Gastroesophageal sphincter (tissue), 4 donors: ENCODE results near the gene TRAPPC6A. TPM values are rescaled to one million over a fixed set of nuclear protein-coding genes. Genes with fewer than 3 reads are reported as not detected.

Source experiments
- ATAC-seq: fragments of 150-250 bp; one replicate; pipeline ENCODE4 v1.9.1; 2016; ENCODE audit warnings: mild to moderate bottlenecking, moderate library complexity
- H3K27ac ChIP-seq, 4 donors: fragments of 200-600 bp; sonication (generic) in 3 of 4; 1 replicate in 3 of 4; 2 replicates in 1 of 4; pipeline ENCODE4 v1.5.1; 2016 to 2019
- H3K27me3 ChIP-seq: fragments of 200-600 bp; sonication (generic); one replicate; pipeline ENCODE4 v1.5.1; 2019
- H3K36me3 ChIP-seq, 2 donors: fragments of 200-600 bp; sonication (generic); one replicate each; pipeline ENCODE4 v1.5.1; 2019; ENCODE audit warnings: control low read depth in 1 of 2
- H3K4me1 ChIP-seq, 3 donors: fragments of 200-600 bp; sonication (generic); 1 replicate in 2 of 3; 2 replicates in 1 of 3; pipeline ENCODE4 v1.5.1; 2016 to 2019; ENCODE audit warnings: control low read depth in 2 of 3
- H3K4me3 ChIP-seq, 2 donors: fragments of 200-600 bp; sonication (generic); one replicate each; pipeline ENCODE4 v1.5.1; 2019; ENCODE audit warnings: mild to moderate bottlenecking in 1 of 2, moderate library complexity in 1 of 2
- H3K9me3 ChIP-seq, 3 donors: fragments of 200-600 bp; sonication (generic); one replicate each; pipeline ENCODE4 v1.5.1; 2017 to 2019; ENCODE audit warnings: control low read depth in 2 of 3
- EP300 ChIP-seq: sonication (generic); formaldehyde crosslinking; IDR thresholded peaks from one replicate; pipeline ENCODE4 v1.6.1; 2017; ENCODE audit warnings: antibody characterized with exemption, mild to moderate bottlenecking
- POLR2A ChIP-seq, 2 donors: fragments of 450-650 bp; IDR thresholded peaks; one replicate each; pipeline ENCODE4 v1.6.1; 2017; ENCODE audit warnings: antibody characterized with exemption in 2 of 2, mild to moderate bottlenecking in 2 of 2, moderate library complexity in 1 of 2
- POLR2AphosphoS5 ChIP-seq: sonication (generic); formaldehyde crosslinking; IDR thresholded peaks from one replicate; pipeline ENCODE4 v1.6.1; 2017; ENCODE audit warnings: antibody characterized with exemption
- WGBS, 2 donors: methylation state at CpG; one replicate each; pipeline ENCODE4 v1.1.5; 2018; ENCODE audit warnings: low coverage in 1 of 2; 5-methylcytosine and 5-hydroxymethylcytosine counted together
- total RNA-seq, 4 donors: library from RNA; depleted of rRNA; stranded (reverse); fragments of >200 nt; gene quantifications; one replicate each; pipeline ENCODE4 v1.1.0, GENCODE V29; 2016
- TF ChIP-seq, protein P1 (sequence below), 4 experiments: fragments of 200-600 bp in 2 of 4; fragments of 450-650 bp in 2 of 4; sonication (generic) in 1 of 4; IDR thresholded peaks; one replicate each; pipeline ENCODE4 v1.5.1; 2017 to 2019; ENCODE audit warnings: antibody characterized with exemption in 4 of 4, mild to moderate bottlenecking in 2 of 4, moderate library complexity in 2 of 4

Gene TRAPPC6A
- total RNA-seq, 4 donors from 2014 or later: 16.2 to 24.0 (median 20.7) TPM

DNA sequence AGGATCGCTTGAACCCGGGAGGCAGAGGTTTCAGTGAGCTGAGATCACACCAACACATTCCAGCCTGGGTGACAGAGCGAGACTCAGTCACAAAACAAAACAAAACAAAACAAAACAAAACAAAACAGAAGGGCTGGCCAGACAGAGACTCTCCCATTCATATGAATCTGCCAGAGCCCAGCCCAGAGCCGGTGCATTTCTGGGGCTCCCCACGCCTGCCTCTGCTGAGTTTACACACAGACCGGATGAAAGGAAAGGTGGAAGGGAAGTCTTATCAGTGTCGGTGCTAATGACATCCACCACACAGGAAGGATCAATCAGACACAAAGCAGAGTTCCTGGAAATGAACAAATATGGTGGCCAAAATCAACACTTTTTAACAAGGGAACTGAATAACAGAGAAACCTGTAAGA is 6.8 kb downstream of the TRAPPC6A start:
- no peak overlapping the region for H3K27ac ChIP-seq
- no peak overlapping the region for H3K4me3 ChIP-seq
- peaks cover 0 to 13% (median 0%) of the 10 kb centered on the region in 3 donors for H3K4me1 ChIP-seq
- H3K9me3 ChIP-seq: no peaks in the 10 kb centered on the region
- peak; percentile 47 for ATAC-seq
- WGBS, 2 donors: 35% methylated on average over 5 of the region's 7 CpGs; no CpG with 5 or more reads in 1 of the 2 donors
- no peaks in the 10 kb centered on the region for H3K27me3 ChIP-seq
- peaks cover 0 to 7% of the 10 kb centered on the region in 2 donors for H3K36me3 ChIP-seq
- TF ChIP-seq EP300: no peak
- TF ChIP-seq POLR2A (IDR thresholded peaks at IDR 0.05): no peak
- TF ChIP-seq, protein P1, sequence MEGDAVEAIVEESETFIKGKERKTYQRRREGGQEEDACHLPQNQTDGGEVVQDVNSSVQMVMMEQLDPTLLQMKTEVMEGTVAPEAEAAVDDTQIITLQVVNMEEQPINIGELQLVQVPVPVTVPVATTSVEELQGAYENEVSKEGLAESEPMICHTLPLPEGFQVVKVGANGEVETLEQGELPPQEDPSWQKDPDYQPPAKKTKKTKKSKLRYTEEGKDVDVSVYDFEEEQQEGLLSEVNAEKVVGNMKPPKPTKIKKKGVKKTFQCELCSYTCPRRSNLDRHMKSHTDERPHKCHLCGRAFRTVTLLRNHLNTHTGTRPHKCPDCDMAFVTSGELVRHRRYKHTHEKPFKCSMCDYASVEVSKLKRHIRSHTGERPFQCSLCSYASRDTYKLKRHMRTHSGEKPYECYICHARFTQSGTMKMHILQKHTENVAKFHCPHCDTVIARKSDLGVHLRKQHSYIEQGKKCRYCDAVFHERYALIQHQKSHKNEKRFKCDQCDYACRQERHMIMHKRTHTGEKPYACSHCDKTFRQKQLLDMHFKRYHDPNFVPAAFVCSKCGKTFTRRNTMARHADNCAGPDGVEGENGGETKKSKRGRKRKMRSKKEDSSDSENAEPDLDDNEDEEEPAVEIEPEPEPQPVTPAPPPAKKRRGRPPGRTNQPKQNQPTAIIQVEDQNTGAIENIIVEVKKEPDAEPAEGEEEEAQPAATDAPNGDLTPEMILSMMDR (IDR thresholded peaks at IDR 0.05): no peak
- no peak for TF ChIP-seq POLR2AphosphoS5

DNA sequence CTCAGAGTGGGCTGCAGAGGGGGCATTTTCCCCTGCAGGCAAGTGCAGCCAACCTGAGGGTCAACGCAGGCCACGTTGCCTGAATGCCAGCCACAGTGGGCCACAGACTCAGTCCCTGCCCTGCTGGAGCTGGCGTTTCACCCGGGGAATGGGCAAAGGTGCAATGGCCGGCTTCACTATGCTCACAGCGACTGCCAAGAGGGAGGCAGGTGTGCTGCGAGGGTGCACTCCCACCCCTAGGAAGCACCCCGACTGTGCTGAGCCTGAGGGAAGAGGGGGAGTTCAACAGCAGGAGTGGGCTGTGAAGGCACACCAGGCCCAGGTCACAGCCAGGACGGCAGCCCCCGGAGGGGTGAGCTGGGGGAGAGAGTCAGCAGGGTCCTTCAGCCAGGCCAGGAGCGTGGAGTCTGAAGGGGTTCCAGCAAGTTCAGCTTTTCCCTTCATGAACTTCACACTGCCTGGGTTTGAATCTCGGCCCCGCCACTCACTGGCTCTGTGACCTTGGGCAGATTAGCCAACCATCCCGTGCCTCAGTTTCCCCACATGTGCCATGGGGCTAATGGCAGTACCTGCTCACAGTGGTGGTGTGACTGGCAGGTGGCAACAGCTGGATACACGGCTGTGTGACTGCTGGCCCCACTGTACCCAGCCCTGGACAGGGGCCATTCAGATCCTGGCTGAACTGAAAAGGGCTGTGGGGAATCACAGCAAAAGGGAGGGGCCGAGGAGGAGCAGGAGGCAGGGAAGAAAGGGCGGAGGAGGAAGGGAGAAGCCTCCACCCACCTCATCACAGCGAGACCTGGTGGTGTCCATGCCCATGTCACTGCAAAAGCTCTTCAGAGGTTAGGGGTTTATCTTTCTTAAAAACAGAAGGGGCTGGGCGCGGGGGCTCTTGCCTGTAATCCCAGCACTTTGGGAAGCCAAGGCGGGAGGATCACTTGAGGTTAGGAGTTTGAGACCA is 7.6 kb downstream of the TRAPPC6A start:
- H3K4me3 ChIP-seq: no peak overlapping the region
- H3K9me3 ChIP-seq: no peaks in the 10 kb centered on the region
- no peak overlapping the region for H3K27ac ChIP-seq
- WGBS, 2 donors: 70 to 85% methylated on average over 5 of the region's 21 CpGs
- no peak for ATAC-seq
- H3K36me3 ChIP-seq: peaks cover 0 to 7% of the 10 kb centered on the region in 2 donors
- peaks cover 0 to 13% (median 0%) of the 10 kb centered on the region in 3 donors for H3K4me1 ChIP-seq
- no peak for TF ChIP-seq EP300
- H3K27me3 ChIP-seq: no peaks in the 10 kb centered on the region

DNA sequence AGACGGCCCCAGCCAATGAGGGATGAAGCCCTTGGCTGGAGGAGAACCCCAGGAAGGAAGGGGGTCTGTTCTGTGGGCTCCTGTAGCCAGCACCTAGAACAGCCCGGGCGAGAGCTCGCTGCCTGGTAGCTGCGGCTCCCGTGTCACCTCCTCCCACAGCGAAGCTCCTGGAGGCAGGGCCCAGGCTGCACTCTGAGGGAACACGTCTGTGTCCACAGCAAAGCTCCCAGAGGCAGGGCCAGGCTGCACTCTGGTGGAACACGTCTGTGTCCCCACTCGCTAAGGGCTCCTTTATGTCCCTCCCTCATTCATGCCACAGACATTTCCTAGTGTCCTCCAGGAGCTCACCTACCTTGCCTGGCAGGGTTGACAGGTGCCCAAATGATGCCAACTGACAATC is 8.4 kb downstream of the TRAPPC6A start:
- TF ChIP-seq, protein P1 (IDR thresholded peaks at IDR 0.05): no peak
- no peak for TF ChIP-seq EP300
- Histone ChIP-seq H3K27me3 (no peaks in the 10 kb centered on the region), H3K4me3 (no peak overlapping the region), H3K27ac (no peak overlapping the region), H3K4me1 (peaks cover 0 to 20% (median 0%) of the 10 kb centered on the region in 3 donors), H3K36me3 (peaks cover 0 to 7% of the 10 kb centered on the region in 2 donors), H3K9me3 (no peaks in the 10 kb centered on the region)
- ATAC-seq: no peak
- 95 to 100% methylated on average over 1 to 4 of the region's 10 CpGs for WGBS, 2 donors

DNA sequence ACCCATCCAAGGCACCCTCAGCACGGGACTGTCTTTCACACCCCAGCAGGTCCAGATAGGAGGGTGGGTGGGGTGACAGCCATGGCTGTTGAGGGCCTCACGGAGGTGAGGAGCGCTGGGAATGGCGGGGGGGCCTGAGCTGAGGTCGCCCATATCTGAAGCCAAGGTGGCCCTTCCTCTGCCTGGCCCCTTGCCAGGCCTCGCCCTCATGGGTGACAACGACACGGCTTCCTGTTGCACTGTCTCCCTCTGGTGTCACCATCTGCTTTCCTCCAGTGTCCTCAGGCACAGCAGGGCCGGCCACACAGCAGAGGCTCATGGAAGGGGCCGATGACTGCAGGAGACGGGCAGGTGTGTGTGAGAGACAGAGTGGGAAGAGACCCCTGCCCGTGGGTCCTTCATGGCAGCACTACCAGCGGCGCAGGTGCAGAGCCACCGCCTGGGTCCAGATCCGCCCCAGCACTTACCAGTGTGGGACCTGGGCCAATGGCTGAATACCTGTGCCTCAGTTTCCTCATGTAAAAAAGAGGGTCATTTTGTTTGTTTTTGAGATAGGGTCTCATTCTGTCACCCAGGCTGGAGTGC is 9.2 kb downstream of the TRAPPC6A start:
- Histone ChIP-seq H3K9me3 (no peaks in the 10 kb centered on the region), H3K4me3 (no peak overlapping the region), H3K27me3 (no peaks in the 10 kb centered on the region), H3K4me1 (peaks cover 0 to 27% (median 0%) of the 10 kb centered on the region in 3 donors), H3K27ac (no peak overlapping the region), H3K36me3 (peaks cover 0 to 7% of the 10 kb centered on the region in 2 donors)
- 96 to 100% methylated on average over 2 to 5 of the region's 16 CpGs for WGBS, 2 donors
- no peak for ATAC-seq
- TF ChIP-seq POLR2A (IDR thresholded peaks at IDR 0.05) (no peak), POLR2AphosphoS5 (no peak), EP300 (no peak)
- TF ChIP-seq, protein P1 (IDR thresholded peaks at IDR 0.05): no peak

DNA sequence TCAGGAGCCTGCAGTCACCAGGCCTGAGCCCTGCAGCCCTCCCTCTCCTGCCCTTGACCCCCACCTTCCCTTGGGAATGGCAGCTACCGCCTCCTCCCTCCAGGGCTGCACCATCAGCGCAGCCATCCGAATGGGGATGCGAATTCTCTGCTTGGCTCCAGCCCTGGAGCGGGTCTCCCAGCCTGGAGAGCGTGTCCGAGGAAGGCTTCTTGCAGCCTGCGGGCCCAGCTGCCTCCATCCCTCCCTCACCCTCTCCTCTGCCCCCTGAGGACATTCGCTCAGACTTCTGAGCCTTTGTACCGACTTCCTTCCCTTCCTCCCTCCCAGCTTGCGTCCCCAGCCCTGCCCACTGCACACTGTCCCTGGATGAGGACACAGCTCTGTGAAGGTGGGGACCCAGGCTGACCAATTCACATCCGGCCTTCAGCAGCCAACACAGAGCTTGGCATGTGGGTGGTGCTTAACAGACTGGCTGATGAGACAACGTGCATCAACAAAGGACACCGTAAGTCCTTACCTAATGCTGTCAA is 11.2 kb downstream of the TRAPPC6A start:
- peaks cover 0 to 7% of the 10 kb centered on the region in 2 donors for H3K36me3 ChIP-seq
- H3K4me3 ChIP-seq: no peak overlapping the region
- H3K27me3 ChIP-seq: peaks cover 16% of the 10 kb centered on the region
- H3K4me1 ChIP-seq: peaks cover 0 to 27% (median 0%) of the 10 kb centered on the region in 3 donors
- no peaks in the 10 kb centered on the region for H3K9me3 ChIP-seq
- WGBS, 2 donors: 30 to 57% methylated on average over 2 to 8 of the region's 14 CpGs
- H3K27ac ChIP-seq: no peak overlapping the region
- TF ChIP-seq POLR2A (IDR thresholded peaks at IDR 0.05) (no peak), POLR2AphosphoS5 (no peak), EP300 (no peak)
- TF ChIP-seq, protein P1 (IDR thresholded peaks at IDR 0.05): no peak
- peak; percentile 35 for ATAC-seq
